HS-5 (cell line): ENCODE measurements around the gene PALD1.

ENCODE experiments used
- DNase-seq: peaks from one replicate; pipeline ENCODE4 v3.0.0-alpha.2; 2012; ENCODE audit warnings: low read depth

Gene PALD1

GRCh38 chr10:70507966-70508365 is 29.4 kb downstream of the PALD1 start:
- DNase-seq, result no peak

GRCh38 chr10:70508912-70509756 is 30.6 kb downstream of the PALD1 start:
- DNase-seq, result no peak

GRCh38 chr10:70509757-70510147 is 31.2 kb downstream of the PALD1 start:
- no peak for DNase-seq

DNA sequence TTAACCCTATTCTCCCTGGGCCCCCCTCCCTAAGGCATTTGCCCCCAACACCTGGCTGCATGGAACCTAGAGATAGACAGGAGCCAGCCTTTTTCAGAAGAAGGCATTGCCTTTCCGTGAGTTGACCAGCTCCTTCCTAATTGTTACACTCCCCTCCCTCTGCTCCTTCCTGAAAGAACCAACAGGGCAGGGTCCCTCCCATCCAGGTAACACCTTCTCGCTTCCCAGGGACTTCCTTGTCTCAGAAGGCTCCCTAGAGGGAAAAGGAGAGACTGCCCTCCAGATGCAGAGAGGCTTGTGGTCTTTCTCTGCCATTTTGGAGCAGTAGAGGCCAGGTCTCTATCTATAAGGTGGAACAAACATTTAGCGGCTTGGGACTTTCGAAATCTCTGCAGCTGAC is 31.9 kb downstream of the PALD1 start:
- no peak for DNase-seq

- no peak for DNase-seq
Measured at GRCh38 chr10:70510904-70511303, 32.3 kb downstream of the PALD1 start.

GRCh38 chr10:70512149-70512639 is 33.6 kb downstream of the PALD1 start:
- no peak for DNase-seq

- DNase-seq, result no peak
Measured at GRCh38 chr10:70513848-70514309, 35.3 kb downstream of the PALD1 start.

DNA sequence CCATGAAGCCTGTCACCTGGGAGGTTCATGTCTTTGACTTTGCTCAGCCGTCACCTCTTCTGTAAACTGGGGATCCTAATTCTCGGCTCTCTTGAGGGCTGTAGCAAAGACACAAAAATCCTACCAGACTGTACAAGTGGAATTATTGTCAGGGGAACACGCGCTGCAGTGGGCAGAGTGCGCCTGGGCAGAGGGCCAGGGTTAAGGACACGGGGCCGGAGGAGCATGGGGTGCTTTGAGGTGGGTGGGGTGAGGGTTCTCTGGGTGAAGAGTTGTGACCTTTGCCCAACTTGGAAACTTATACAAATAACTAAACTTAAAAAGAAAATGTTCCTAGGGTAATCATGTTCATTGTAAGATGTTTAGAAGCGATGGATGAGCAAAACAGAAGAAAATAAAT is 36.0 kb downstream of the PALD1 start:
- DNase-seq, result no peak

DNA sequence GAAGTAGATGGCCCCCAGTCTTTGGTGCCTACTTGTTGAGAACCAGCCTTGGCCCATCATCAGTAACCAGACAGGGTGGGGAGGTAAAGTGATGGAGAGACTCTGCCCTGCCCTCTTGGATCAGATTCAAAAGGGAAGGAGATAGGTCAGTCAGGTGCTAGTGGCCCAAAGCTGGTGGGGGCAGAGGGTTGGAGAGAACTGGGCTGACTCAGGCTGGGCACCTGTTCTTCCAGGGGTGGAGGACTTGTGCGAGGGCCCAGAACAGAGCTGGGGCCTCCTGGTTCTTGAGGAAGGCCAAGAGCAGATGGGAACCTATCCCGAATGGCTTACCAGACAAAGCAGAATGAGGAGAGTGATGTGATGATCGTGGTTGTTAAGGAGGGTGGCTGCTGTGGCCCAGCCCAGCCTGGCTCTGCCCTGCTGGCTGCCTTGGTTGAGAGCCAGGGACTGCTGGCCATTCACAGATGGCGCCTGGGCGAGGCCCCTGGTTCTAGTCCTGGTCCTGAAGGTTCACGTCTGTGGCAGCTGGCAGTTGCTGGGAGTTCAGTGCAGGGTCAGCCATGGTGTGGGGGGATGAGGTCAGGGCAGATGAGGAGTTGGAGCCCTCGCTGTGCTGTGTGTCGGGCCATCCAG is 36.6 kb downstream of the PALD1 start:
- DNase-seq, result no peak

DNA sequence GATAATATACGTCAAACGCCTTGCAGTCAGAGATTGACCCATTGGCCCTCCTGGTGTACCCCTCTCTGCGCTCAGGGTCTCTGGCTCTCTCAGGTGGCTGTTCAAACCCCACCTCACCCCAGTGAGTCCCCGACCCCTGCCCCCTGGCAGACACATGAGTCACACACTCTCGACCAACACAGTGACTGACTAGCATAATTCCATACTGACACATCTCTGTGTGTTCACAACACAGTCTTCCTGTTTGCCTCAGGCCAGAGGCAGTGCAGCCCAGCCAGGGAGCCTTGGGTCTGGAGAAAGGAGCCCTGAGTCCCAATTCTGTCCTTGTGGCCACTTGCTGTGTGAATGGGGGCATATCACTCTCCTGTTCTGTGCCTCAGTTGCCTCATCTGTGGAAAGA is 40.1 kb downstream of the PALD1 start:
- DNase-seq, result peak; percentile 20

- no peak for DNase-seq
Measured at GRCh38 chr10:70523057-70523456, 44.5 kb downstream of the PALD1 start.

- no peak for DNase-seq
Measured at GRCh38 chr10:70523549-70523948, 45.0 kb downstream of the PALD1 start.

GRCh38 chr10:70528314-70528713 is 49.7 kb downstream of the PALD1 start:
- DNase-seq, result no peak

- DNase-seq, result no peak
Measured at GRCh38 chr10:70528741-70529362, 50.3 kb downstream of the PALD1 start.

DNA sequence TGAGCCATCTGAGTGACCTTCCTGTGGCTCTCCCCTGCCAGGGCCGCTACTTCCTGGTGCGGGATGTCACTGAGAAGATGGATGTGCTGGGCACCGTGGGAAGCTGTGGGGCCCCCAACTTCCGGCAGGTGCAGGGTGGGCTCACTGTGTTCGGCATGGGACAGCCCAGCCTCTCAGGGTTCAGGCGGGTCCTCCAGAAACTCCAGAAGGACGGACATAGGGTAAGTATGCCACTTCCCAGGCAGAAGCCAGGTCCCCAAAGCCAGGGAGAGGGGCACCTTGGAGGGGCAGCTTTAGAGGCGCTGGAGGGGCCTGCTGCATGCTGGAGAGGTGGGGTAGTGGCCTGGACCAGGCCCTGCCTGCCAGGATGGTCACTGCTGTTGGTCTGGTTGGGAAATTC is 51.3 kb downstream of the PALD1 start:
- no peak for DNase-seq

GRCh38 chr10:70530315-70530714 is 51.7 kb downstream of the PALD1 start:
- DNase-seq, result no peak

DNA sequence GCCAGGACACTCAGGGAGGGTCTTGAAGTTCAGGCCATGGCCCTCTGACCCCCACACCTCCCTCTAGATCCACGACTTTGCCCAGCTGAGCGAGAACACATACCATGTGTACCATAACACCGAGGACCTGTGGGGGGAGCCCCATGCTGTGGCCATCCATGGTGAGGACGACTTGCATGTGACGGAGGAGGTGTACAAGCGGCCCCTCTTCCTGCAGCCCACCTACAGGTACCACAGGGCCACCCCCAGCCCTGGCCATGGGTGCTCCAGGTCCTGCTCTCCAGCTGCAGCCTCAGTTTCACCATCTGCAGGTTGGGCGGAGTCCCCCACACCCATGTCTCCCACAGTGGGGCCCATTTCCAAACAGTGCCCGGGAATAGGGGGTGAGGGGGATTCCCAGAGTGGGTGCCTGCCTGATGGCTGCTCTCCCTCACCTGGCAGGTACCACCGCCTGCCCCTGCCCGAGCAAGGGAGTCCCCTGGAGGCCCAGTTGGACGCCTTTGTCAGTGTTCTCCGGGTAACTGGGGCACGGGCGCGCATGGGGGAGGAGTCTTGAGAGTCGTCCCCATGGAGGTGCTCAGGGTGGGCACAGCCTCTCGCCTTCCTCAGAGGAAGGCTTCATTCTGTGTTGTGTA is 54.1 kb downstream of the PALD1 start:
- no peak for DNase-seq

DNA sequence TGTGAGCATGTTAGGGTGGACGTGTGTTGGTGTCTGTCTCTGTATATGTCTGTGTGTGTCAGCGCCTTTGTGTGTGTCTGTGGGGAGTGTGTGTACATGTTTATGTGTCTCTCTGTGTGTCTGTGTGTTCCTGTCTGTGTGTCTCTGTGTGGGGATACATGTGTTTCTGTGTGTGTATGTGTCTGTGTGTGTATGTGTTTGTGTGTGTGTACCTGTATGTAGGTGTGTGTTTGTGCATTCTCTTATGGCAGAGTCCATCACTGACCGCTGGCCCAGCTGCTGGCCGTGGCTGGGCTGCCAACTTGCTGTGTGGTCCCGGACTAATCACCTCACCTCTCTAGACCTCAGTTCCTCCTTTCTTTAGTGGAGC is 54.6 kb downstream of the PALD1 start:
- no peak for DNase-seq

- DNase-seq, result no peak
Measured at GRCh38 chr10:70534281-70534680, 55.7 kb downstream of the PALD1 start.

DNA sequence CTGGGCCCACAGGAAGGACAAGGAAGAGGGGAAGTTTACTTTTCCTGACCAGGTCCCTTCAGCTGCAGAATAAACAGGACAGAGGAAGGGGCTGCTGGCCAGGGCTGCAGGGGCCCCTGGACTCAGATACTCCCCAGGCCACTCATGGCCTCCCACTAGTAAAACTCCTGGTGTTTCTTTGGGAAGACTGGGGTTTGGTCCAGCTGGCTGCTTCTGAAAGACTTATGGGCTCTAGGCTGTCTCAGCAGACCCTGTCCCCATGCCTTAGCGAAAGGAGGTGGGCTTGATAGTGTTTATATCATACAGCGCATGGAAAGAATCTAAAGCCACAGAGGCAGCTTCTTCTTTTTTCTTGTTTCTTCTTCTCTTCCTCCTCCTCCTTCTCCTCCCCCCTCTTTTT is 56.4 kb downstream of the PALD1 start:
- DNase-seq, result no peak

GRCh38 chr10:70535451-70535850 is 56.9 kb downstream of the PALD1 start:
- DNase-seq, result no peak

DNA sequence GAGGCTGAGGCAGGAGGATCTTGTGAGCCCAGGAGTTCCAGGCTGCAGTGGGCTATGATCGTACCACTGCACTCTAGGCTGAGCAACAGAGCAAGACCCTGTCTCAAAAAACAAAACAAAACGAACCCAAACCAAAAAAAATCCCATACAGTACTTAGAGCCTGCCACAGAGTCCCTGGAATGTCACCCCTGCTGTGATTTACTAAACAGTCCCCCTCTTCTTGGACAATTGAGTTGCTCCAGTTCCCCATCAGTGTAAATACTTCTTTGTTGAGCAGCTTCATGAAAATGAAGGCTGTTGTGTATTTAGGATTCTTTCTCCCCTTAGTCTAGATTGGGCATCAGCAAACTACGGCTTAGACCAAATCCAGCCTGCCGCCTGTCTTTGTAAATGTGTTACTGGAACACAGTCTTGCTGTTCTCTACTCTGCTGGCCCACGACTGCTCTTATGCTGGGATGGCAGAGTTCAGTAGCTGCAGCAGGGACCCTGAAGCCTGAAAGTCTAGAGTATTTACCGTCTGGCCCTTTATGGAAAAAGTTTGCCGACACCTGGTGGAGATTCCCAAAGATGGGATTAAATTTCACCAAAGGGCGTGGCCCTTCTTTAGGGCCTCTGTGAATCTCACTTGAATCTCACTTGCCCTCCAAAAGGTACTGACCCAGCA is 57.8 kb downstream of the PALD1 start:
- no peak for DNase-seq
